ENCODE measurements around the gene XKR7.

XKR7 gene

DNA sequence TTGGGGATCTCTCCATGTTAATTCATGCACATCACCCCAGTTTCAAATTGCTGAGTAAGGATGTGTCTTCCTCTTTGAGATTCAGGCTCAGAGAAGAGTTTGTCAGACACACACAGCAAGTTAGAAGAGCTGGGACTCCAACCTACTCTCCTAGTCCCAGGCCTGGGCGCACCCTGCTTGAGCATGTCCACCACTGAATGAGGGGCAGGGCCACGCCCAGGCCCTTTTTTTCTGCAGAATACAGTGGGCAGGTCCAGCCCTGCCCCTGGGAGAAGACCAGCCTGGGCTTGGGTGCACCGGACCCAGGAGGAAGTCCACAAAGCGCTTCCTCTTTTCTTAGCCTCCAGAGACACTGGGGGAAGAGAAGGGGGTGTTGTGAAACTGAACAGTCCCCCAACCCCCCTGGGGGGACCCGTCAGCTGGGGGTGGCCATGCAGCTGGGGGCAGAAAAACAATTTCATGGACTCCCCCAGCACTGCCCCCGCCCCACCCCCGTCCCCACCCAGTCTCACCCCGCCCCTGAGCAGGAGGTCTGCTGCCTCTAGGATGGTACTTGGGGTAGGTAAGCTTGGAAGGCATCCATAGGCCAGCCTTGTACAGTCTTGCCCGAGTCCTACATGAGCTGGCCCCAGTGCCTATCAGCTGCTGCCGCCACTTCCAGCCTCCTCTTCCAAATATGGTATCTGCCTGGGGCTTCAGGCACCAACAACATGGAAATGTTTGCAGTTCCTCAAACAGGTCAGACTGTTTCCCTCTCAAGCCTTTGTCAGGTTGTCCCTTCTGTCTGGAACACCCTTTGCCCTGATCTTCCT lies 72.4 kb downstream of the XKR7 start:
- DNase-seq (ENCODE audit: low read depth in 2 of 2): no peak

DNA sequence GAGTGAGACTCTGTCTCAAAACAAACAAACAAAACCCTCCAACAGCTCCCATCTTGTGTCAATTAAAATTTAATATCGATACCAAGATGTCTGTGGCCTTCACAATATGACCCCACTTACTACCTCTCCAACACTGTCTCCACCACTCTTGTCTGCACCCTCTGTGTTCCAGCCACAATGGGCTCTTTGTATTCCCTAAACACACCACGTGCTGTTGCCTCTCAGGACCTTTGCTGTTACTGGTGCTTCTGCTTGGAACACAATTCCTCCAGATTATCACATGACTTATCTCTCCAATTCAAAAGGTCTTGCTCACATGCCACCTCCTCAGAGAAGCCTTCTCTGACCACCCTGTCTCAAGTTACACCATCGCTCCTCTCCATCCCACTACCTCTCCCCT lies 78.0 kb downstream of the XKR7 start:
- no peak for DNase-seq (ENCODE audit: low read depth in 2 of 2)

DNA sequence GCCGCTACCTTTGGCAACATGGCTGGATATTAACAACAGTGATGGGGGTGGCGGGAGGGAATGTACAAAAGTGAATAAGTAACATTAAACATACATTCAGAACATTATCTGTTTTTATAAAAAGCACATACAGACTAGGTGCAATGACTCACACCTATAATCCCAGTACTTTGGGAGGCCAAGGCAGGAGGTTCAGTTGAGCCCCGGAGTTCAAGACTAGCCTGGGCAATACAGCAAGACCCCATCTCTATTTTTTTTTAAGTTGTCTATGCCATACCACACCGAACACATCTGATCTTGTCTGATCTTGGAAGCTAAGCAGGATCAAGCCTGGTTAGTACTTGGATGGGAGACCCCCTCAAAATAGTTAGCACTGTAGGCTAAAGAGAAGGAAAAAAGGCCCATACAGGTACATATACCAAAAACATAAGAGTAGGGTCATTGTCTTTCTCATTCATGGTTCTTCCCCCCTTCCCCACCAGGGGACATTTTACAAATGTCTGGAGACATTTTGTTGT lies 82.4 kb downstream of the XKR7 start:
- no peak for DNase-seq (ENCODE audit: low read depth in 2 of 2)

DNA sequence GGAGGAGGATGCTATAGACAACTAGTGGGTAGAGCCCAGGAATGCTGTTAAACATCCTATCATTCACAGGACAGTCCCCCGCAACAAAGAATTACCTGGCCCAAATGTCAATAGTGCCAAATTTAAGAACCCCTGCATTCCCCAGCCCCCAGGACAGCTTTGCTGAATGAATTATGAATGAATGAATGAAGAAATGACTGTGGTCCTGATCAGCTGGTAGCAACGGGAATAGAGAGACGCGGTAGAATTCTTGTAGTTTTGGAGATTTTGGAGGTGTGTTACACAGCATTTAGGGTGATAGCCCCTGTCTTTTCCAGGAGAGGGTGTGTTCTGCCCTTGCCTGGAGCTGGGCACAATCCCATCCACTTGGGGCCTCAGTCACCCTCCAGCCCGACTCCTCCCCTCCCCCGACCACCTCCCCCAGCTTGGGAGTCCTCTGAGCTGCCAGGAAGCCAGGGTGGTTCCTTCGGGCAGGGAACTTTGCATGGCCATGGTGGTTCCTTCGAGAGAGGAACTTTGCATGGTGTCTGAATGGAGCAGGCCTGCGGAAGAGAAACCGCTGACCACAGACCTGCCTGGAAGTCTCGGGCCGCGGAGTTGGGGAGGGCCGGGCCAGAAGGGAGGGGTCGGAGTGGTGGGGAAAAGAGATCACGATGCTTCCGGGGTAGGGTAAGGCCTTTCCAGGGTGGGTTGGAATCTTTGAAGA lies 83.1 kb downstream of the XKR7 start:
- no peak for DNase-seq (ENCODE audit: low read depth in 2 of 2)

DNA sequence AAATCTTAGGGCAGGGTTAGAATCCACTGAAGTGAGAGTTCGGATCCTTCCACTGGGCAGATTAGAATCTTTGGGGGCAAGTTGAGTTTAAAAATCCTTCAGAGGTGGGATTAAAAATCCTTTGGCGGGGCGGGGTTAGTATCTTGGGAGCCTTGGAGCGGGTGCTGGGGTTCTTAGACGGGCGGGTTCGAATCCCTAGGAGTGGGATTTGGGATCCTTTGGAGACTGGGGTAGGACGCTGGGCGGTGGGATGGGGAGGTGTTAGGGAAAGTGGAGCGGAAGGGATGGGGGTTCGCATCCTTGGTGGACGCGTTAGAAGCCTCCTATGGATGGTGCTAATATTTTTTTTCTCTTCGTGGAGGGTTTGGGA lies 83.8 kb downstream of the XKR7 start:
- DNase-seq (ENCODE audit: low read depth in 2 of 2): no peak

DNA sequence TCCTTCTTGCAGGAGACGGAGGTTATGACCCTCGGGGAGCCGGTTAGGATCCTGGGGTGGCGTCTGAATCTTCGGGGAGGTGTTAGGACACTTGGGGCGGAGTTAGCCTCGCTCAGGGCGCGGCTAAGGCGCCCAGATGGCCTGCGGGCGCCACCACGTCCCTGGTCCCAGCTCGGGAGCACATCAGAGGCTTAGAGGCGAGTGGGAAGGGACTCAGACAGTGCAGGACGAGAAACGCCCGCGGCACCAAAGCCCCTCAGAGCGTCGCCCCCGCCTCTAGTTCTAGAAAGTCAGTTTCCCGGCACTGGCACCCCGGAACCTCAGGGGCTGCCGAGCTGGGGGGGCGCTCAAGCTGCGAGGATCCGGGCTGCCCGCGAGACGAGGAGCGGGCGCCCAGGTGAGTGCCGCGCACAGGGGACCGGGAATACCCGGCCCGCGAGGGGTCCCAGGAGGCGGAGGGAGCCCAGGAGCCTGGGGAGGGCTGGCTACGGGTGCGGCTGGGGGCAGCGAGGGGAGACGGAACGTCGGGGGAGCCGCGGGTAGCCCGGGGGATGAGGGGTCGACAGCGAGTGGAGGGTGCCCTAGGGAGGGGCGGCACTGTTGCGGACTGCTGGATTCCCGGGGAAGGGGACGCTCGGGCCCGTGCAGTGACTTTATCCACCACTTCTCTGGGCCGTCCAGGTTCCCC lies 84.3 kb downstream of the XKR7 start, which contains the start of gene HCK:
HCK (plus strand) TSS at position 153 of the 688 bp plus-strand sequence.
- DNase-seq (ENCODE audit: low read depth in 2 of 2): no peak

DNA sequence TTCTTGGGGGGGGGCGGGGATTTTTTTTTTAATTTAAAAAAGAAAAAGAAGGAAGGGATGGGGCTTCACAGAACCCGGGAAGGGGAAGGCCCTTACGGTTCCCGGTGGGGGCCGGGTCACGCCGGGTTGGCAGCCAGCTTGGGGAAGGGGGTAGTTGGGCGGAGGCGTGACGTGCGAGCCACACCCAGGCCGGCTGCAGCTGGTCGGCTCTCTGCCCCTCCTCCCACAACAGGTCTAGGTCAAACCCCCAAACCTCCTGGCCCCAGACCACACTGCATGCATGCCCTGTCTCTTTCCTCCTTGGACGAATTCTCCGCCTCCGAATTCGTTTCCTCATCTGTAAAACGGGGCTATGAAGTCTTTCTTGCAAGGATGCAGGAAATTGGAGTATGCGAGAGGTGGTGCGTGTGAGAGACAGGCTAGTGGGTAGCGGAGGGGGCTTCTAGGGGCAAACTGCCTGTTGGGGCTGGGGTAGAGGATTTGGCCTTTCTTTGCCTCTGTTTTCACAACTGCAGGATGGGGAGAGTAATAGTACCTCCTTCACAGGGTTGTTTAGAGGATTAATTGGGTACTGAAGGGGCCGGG lies 84.9 kb downstream of the XKR7 start:
- no peak for DNase-seq (ENCODE audit: low read depth in 2 of 2)

Measured in stimulated activated CD4-positive, alpha-beta T cell treated with anti-CD3 and anti-CD28 coated beads, Interleukin-12 subunit alpha, Interleukin-12 subunit beta, amount 100 ng/mL, for 24 hours (primary cell).